Posterior vena cava (tissue), 2 donors: Measurements from ENCODE around the gene ADGRD2. TPM values are rescaled to one million over a fixed set of nuclear protein-coding genes. Genes with fewer than 3 reads are reported as not detected.

ENCODE experiments used
- DNase-seq: peaks from one replicate; pipeline ENCODE4 v3.0.0-alpha.2; 2020; ENCODE audit warnings: low spot score
- intact Hi-C, 2 donors: fragments of 100-400 bp; cut with DNase I; formaldehyde crosslinking; loops; one replicate each; pipeline versions ENCODE4 v1.14.1 to v1.14.2; 2022 to 2023
- total RNA-seq, 2 donors: library from RNA; stranded (reverse); fragmentation: NEBNext Ultra II Directional; extraction: Animal tissue kit (Norgen Biotek cat#: 25700); gene quantifications; one replicate each; pipeline ENCODE4 v1.2.1, GENCODE V29; 2021
- donor health status: DM: yes; HTN: yes; CAD: no.
- donor health status: DM: yes; HTN: yes; CAD: no.

The ADGRD2 gene
- total RNA-seq, 2 donors from 2014 or later = not detected

DNA sequence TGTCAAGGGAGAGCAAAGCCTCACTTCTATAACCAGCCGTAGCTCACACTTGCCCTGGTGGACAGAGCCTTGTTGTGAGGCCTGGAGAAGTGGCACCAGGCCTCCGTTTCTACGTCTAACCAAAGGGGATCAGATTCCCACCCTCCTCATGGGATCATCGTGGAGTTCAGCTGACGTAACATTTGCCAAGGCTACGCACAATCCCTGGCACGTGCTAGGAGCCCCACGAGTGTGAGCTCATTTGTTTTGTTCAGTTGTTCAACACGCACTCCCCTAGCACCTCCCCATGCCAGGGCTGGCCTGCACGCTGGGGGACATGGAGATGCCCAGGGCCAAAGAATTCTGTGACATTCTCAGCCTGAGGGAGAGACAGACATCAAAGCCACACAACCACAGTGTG, 23.1 kb downstream of the ADGRD2 start:
- intact Hi-C loops = no loop called here

DNA sequence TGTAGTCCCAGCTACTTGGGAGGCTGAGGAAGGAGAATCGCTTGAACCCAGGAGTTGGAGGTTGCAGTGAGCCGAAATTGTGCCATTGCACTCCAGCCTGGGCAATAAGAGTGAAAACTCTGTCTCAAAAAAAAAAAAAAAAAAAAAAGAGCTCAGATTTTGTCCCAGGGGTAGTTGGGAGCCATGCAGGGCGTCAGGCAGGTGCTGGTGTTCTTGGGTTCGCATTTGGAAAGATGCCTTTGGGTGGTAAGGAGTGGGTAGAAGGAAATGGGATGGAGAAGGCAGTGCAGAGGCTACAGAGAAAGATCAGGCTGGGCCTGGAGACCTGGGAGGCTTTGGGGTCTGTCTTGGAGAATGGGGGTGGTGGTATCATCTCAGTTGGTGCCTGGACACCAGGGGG, 23.9 kb downstream of the ADGRD2 start:
- intact Hi-C loops = no loop called here
- DNase-seq = no peak

More for the DNA sequence above, 23.1 kb downstream of the ADGRD2 start:
- DNase-seq = no peak

DNA sequence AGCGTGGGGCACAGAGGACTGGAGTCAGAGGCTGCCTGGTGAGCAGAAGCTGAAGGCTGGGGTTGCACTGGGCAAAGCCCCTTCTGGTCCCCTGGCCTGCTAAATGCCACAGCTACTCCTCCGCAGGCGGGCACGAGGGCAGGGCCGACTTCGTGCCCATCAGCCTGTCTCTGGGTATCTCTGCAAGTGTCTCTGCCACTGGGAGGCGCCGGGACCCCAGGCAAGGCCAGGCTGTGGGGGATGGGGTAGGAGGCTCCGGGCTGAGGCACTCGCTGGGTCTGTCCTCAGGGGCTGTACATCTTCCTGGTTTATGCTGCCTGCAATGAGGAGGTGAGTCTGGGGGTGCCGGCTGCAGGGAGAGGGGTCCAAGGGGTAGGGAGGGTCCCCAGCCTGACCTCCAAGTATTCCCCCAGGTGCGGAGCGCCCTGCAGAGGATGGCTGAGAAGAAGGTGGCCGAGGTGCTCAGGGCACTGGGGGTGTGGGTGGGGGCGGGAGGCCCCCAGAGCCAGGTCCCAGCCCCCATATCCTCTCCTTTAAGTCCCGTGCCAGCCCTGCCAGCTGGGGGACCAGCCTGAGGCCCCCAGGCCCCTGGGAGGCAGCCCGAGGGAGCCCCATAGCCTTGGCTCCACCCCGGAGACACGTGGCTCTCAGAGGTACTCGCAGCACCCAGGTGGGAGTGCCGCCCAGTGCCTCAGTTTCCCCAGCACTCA, 25.1 kb downstream of the ADGRD2 start:
- DNase-seq = no peak
- intact Hi-C loops = no loop called here

DNA sequence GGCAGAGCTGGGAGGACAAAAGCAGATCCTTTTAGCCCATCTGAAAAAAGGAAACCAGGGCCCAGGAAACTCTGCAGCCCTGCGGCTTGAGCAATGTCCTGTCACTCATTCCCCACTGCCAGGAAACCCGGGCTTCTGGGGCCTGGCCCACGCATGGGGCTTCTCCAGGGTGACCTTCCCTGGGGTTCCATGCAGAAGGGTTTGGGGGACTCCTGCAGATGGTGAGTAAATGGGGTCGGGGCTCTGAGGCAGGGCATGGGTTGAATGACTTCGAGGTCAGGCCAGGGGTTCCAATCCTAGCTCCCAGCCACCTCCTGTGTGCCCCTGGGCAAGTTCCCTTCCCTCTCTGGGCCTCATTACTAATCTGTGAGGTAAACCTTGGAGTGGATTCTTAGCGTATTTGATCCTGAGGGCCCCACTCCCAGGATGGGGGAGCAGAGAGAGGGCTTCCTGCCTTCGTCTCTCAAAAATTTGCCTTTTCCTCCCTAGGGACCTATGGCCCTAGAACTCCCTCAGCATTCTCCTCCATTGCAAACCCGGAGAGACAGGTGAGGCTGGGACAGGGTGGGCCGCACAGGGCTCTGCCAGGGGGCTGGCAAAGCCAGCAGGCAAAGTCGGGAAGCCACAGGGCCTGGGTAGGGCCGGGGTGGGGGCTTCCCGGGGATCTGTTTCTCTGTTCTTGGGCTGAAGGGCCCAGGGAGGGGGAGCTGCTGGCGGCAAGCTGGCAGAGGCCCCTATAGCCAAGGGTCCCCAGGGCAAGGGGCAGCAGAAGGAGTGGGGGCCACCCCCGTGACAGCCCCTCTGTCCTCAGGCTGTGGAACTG, 25.8 kb downstream of the ADGRD2 start:
- intact Hi-C loops = no loop called here
- no peak for DNase-seq

DNA sequence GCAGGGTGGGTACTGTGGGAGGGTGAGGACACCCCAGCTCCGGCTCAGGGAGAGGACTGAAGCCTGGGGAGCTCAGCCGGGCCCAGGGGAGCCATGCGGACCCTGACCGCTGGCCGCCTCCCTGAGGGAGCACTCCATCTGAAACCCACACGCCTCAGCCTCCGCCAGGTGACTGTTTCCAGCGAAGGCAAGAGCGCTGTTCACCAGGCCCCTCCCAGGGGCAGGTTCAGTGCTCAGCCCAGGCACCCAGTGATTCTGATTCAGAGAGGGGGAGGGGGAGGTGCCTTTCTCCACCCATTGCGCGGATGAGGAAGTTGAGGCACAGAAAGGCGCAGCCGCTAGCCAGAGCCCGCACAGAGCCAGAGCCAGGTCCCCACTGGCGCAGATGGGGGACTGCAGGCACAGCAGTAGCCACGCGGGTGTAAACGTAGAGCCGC, 27.0 kb downstream of the ADGRD2 start:
- DNase-seq = no peak
- intact Hi-C loops = no loop called here

DNA sequence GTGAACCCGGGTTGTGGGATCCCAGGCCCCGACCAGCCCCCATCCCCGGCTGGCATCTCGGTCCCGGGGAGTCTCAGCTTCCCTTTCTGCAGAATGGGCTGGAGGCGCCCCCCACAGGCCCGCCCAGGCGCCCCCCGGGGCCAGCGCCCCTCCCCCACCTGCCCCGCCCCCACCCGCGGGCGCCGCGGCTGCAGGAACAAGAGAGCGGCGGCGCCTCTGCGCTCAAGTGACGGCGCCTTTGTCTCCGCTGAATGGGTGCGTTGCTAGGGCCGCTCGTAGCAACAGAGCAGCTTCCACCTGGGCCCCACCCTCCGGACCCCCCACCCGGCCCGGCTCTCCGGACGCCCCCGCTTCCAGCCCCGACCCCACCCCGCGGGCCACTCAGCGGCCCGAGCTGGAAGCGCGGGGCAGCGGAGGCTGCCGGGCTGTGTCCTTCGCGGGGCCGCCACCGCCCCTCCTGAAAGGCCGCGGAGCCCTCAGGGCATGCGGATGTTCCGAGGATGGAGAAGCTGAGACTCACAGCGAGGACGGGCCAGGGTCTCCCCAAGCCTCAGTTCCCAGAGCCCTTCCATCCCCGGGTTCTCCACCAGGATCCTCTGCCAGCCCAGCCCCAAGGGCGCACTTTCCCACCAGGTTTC, 27.5 kb downstream of the ADGRD2 start:
- no peak for DNase-seq
- intact Hi-C loops = no loop called here

DNA sequence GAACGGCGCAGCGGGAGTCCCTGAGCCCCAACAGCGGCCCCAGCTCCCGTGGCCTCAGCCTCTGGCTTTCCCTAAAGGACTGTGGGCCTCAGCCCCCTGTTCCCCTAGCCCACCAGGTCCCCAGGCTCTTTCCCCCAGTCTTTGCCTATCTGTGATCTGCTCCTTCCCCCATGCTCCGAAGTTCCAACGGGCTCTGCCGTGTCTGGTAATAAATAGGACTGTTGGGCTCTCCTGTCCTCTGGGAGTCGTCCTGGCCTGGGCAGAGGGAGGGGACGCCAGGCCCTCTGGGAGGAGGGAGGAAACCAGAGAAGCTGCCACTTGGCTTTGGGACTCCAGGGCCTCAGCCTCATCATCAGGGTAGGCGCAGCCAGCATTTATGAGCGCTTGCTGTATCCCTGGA, 28.1 kb downstream of the ADGRD2 start:
- no peak for DNase-seq
- intact Hi-C loops = no loop called here

DNA sequence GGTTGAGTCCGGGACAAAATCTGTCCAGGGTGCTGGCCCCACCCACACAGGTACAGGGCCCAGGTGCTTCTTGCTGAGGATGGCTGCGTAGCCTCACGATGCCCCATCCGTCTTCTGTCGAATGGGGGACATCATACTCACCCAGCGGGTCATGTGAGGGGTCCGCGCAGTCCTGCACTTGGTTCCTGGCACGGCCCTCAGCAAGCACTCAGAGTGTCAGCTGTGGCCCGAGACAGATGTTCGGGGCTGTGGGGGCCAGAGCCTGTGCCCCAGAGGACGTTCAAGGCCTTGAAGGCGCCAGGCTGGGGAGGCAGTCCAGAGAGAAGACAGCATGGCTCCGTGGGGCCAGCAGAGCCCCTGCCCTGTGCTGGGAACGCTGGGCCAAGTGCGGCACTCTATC, 29.1 kb downstream of the ADGRD2 start:
- DNase-seq = no peak
- intact Hi-C loops = no loop called here

DNA sequence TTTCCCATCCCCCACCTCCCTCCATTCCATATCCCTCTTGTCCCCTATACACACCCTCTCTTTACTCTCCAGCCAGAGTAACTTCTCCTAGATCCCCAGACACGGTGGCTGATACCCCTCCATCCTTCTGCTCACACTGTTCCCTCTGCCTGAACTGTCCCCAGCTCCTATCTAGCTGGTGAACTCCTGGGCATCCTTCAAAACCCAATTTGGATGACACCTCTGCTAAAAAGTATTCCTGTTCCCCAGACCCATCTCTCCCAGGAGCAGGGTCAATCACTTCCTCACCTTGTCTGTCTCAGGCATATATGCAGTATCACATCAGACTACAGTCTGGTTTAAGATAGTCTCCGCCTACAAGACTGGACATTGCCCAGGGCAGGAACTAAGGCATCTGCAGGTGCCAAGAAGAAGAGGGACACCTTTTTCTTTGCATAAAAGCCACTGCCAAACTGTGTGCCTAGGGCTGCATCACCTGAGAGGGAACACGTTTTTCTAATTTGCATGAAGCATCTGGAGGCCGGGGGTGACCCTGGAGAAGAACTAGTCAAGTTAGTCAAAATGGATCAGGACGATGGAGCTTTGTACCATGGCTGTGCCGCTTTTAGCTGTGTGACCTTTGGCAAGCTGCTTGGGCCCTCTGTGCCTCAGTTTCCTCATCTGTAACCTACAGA, 29.8 kb downstream of the ADGRD2 start:
- intact Hi-C loops = no loop called here

DNA sequence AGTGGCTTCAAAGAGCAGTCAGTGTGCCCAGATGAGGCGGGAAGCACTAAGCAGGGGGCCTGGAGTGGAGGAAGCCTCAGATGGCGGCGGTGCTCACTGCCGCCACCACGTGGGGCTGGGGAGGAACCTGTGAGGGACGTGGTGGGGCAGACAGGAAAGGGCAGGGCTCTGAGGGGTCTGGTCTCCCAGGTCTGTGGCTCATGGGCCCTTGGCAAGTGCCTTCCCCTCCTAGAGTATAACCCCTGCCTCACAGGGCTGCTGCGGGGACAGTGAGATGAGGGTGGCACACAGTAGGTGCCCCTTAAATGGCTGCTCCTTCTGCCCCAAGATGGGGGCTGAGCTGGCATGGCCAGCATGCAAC, 30.4 kb downstream of the ADGRD2 start:
- intact Hi-C loops = no loop called here
- DNase-seq = no peak

More for the DNA sequence above, 29.8 kb downstream of the ADGRD2 start:
- DNase-seq = no peak

DNA sequence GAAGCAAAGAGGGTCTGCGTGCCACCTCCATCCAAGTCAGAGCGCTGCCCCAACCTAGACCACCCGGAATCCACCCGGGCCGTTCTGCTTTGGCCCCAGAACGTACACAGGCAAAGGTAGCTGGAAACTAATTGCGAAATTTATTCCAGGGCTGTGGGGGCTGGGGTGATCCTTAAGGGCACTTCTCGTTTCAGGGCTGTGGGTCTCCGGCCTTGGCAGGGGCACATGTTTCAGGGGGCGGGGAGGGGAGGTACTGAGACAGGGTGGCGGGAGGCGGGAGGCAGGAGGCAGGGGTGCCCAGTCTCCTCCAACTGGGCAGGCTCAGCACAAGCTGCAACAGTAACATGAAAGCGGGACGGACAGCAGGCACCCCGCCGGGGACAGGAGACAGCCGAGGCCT, 30.9 kb downstream of the ADGRD2 start:
- no peak for DNase-seq
- intact Hi-C loops = no loop called here

DNA sequence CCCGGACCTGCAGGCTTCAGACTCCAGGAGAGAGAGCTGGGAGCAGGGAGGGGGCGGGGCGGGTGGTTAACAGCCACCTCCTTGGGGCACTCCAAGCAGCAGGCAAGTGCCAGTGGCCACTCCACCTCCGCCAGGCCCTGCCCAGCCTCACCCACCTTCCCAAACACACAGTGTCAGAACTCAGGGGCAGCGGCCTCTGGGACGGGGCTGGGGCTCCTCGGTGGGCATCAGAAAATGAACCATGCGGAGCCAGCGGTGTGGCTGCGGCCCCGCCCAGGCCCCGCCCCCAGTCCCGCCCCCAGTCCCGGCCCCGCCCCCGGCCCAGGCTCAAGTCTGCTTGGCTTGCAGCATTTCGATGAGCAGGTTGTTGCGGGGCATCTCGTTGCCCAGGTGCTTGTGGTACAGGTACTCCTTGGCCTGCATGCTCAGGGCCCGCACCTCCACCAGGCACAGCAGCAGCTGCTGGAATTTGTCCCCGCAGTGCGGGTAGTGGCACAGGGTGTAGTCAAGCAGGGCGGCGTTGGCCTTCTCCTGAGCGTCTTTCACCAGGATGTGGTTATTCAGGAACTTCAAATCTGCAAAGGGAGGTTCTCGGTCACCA, 32.3 kb downstream of the ADGRD2 start:
- no peak for DNase-seq
- intact Hi-C loops = no loop called here

DNA sequence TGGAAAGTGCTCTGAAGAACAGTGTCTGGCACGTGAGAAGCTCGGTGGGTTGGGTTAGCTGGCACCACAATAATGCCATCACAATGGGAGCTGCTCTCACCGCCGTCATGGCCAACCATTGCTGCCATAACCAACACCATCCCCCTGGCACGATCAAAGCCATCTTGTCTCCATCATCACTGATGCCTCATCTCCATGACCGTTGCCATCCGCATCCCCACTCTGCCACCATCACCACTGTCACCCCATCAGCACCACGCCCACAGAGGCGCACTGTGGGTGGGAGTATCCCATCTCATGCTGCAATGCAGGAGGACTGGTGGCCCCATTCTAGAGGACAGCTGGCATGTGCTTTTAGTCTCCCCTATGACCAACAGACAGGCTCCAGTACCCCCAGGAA, 33.2 kb downstream of the ADGRD2 start:
- DNase-seq = no peak
- intact Hi-C loops = no loop called here

DNA sequence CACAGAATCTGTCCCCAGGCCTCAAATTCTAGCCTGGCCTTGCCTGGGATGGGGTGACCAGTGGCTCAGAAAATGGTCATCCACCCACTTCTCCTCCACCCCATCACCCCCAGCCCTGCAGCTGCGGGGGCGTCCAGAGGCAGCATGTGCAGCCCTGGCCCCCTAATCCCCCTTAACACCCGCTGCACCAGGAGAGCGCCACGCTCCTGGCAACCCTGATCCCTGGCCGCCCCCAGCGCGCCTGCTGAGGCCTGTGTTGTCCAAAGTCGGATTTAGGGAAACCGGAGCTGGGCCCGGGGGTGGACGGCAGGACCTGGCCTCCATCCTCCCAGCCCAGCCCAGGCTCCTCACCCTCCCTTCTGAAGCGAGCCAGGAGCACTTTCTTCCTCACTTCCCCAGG, 35.0 kb downstream of the ADGRD2 start:
- intact Hi-C loops = no loop called here
- no peak for DNase-seq

DNA sequence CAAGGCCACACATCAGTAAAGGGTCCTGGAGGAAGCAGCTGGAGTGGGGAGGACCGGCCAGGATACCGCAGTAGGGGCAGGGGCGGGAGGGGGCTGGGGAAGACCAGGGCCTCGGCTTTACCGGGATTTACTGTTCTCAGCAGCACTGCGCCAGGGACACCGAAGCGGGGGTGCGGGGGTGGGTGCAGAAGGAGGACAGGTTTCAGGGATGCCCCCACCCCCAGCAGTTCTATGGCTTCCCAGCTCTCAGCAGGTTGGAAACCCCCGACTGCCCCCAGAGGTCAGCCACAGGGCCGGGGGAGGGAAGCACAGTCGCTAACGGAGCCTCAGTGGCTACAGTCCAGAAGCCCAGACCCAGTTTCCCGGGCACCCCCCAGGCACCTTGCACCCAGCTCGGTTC, 35.7 kb downstream of the ADGRD2 start:
- no peak for DNase-seq
- intact Hi-C loops = no loop called here

DNA sequence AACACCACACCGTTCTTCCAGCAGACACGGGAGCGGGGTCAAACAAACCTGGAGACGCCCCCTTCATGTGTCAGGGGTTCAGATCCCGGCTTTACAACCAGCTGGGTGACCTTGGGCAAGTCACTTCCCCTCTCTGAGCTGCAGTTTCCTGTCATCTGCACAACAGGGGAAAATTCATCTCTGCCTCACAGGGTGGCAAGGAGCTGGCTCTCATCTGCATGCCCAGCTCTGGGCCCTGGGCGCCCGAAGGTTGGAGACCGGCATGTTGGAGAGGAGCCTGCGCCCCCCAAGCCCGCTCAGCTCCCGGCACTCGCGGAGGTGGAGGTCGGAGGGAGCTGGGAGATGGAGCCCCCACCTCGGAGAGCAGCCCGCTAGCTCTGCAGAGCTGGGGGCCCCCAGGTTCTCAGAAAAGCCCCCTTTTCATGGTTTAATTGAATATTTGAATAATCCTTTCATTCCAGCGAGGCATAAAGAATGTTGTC, 36.6 kb downstream of the ADGRD2 start:
- intact Hi-C loops = no loop called here
- no peak for DNase-seq

DNA sequence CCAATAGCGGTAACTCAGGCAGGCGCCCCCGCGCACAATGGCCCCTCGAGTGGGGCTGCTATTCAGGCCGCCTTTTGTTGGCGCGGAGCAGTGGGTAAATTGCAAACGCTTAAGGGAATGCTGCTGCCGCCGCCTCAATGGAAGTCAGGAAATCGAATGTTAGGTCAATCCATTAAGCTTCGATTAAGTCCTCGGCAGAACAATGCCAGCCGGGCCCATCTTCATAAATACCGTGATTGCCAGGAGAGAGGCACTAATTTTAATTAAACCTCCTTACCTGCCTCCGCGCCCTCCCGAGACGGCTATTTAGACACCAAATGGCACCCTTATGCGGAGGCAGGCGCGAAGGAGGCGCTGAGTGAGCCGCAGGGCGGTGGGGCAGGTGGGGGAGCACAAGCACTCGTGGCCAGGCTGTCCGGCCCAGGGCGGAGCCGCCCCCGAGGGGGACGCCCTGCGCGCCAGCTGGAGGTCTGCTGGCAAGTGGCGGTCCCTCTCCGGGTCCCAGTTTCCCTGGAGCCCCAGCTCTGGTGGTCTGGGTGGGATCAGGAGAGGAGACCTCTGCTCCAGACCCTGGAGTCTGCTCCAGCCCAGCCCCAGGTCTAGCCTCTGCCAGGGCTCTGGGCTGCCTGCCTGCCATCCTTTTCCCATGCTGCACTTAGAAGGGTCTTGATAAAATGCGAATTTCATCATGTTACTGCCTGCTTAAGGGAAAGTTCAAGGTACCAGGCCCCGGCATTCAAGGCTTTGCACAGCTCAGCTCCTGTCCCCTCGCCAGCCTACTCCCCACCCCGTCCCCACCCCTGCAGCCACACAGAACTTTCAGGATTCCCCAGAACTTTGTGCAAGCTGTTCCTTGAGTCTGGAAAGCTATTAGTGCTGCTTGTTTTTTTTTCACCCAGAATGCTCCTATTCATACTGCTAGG, 37.3 kb downstream of the ADGRD2 start:
- DNase-seq = no peak
- intact Hi-C loops = no loop called here

DNA sequence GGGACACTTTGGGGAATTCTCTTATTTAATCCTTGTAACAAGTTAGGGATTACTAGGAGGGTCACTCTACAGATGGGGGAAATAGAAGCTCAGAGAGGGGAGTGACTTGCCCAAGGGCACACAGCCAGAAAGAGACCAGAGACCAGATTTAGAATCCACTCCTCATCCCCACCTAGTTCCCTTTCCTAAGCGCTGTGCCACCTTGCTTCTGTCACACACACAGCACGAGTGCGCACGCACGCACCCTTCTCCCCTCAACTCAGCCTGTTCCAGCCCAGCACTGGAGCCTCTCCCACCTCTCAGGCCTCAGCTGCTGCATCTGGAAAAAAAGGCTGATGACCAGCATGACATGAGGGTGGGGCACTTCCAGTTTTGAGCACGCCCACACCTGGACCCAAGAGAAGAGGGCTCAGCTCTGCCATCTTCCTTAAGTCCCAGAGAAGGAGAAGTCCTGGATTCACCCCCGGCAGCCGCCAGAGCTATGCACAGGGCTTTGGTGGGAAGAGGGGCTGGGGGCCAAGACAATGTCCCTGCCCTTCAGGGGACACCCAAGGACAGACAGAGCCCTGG, 38.5 kb downstream of the ADGRD2 start:
- DNase-seq = no peak
- intact Hi-C loops = no loop called here
